Measurements from ENCODE around the gene RAB13. TPM values are rescaled to one million over a fixed set of nuclear protein-coding genes. Genes with fewer than 3 reads are reported as not detected.

RAB13 gene
- total and polyA plus RNA-seq, 2 of the 13 experiments (the other 11 are each of a cell fraction or from before 2014, with no cell fraction given): 15.9 to 24.7 TPM

- TF ChIP-seq ZNF773 (CRISPR knock-in tag; IDR thresholded peaks at IDR 0.05; ENCODE audit: borderline replicate concordance): peak; percentile 65; the same call in 1 of the 2 replicates
- peak; percentile 74 for TF ChIP-seq POGK (CRISPR knock-in tag; conservative IDR thresholded peaks at IDR 0.05)
- peak; percentile 41 for TF ChIP-seq HNRNPLL (IDR thresholded peaks at IDR 0.05; ENCODE audit: low read depth, low read length, poor library complexity, severe bottlenecking)
- TF ChIP-seq FOXA3 (CRISPR knock-in tag; IDR thresholded peaks at IDR 0.05): peak; percentile 77
- TF ChIP-seq ZNF335 (CRISPR knock-in tag; IDR thresholded peaks at IDR 0.05): 0 out of 2 replicates have a peak, but pooled peaks have one; percentile 54
- TF ChIP-seq THAP11 (CRISPR knock-in tag; IDR thresholded peaks at IDR 0.05): peak; percentile 94
- TF ChIP-seq ZNF337 (CRISPR knock-in tag; IDR thresholded peaks at IDR 0.05; ENCODE audit: borderline replicate concordance, low read depth): 0 out of 2 replicates have a peak, but pooled peaks have one; percentile 42
- peak; percentile 98 for TF ChIP-seq YY1 (IDR thresholded peaks at IDR 0.05; ENCODE audit: insufficient read depth, insufficient replicate concordance, low read depth, low read length)
- TF ChIP-seq, protein P1, sequence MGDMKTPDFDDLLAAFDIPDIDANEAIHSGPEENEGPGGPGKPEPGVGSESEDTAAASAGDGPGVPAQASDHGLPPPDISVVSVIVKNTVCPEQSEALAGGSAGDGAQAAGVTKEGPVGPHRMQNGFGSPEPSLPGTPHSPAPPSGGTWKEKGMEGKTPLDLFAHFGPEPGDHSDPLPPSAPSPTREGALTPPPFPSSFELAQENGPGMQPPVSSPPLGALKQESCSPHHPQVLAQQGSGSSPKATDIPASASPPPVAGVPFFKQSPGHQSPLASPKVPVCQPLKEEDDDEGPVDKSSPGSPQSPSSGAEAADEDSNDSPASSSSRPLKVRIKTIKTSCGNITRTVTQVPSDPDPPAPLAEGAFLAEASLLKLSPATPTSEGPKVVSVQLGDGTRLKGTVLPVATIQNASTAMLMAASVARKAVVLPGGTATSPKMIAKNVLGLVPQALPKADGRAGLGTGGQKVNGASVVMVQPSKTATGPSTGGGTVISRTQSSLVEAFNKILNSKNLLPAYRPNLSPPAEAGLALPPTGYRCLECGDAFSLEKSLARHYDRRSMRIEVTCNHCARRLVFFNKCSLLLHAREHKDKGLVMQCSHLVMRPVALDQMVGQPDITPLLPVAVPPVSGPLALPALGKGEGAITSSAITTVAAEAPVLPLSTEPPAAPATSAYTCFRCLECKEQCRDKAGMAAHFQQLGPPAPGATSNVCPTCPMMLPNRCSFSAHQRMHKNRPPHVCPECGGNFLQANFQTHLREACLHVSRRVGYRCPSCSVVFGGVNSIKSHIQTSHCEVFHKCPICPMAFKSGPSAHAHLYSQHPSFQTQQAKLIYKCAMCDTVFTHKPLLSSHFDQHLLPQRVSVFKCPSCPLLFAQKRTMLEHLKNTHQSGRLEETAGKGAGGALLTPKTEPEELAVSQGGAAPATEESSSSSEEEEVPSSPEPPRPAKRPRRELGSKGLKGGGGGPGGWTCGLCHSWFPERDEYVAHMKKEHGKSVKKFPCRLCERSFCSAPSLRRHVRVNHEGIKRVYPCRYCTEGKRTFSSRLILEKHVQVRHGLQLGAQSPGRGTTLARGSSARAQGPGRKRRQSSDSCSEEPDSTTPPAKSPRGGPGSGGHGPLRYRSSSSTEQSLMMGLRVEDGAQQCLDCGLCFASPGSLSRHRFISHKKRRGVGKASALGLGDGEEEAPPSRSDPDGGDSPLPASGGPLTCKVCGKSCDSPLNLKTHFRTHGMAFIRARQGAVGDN (CRISPR knock-in tag; IDR thresholded peaks at IDR 0.05): peak; percentile 80
- TF ChIP-seq FOXJ3 (CRISPR knock-in tag; IDR thresholded peaks at IDR 0.05; ENCODE audit: borderline replicate concordance): peak; percentile 52; the same call in 1 of the 2 replicates
- peak; percentile 47 for TF ChIP-seq SKI (IDR thresholded peaks at IDR 0.05; ENCODE audit: partially characterized antibody)
- no peak for TF ChIP-seq MTF1 (CRISPR knock-in tag; IDR thresholded peaks at IDR 0.05)
- peak; percentile 71 for TF ChIP-seq MIXL1 (CRISPR knock-in tag; IDR thresholded peaks at IDR 0.05)
- no peak for TF ChIP-seq TOPORS (CRISPR knock-in tag; IDR thresholded peaks at IDR 0.05)
- TF ChIP-seq ZNF616 (CRISPR knock-in tag; IDR thresholded peaks at IDR 0.05; ENCODE audit: low read depth): 0 out of 2 replicates have a peak, but pooled peaks have one; percentile 49
- peak; percentile 79; the same call in 1 of the 2 replicates for TF ChIP-seq ZFAT (CRISPR knock-in tag; conservative IDR thresholded peaks at IDR 0.05)
- TF ChIP-seq KDM6A (CRISPR knock-in tag; IDR thresholded peaks at IDR 0.05; ENCODE audit: low read depth): 0 out of 2 replicates have a peak, but pooled peaks have one; percentile 52
- TF ChIP-seq, protein P2, sequence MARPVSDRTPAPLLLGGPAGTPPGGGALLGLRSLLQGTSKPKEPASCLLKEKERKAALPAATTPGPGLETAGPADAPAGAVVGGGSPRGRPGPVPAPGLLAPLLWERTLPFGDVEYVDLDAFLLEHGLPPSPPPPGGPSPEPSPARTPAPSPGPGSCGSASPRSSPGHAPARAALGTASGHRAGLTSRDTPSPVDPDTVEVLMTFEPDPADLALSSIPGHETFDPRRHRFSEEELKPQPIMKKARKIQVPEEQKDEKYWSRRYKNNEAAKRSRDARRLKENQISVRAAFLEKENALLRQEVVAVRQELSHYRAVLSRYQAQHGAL (CRISPR knock-in tag; IDR thresholded peaks at IDR 0.05; ENCODE audit: not compliant biosample characterization): peak; percentile 52
- TF ChIP-seq, protein P3, sequence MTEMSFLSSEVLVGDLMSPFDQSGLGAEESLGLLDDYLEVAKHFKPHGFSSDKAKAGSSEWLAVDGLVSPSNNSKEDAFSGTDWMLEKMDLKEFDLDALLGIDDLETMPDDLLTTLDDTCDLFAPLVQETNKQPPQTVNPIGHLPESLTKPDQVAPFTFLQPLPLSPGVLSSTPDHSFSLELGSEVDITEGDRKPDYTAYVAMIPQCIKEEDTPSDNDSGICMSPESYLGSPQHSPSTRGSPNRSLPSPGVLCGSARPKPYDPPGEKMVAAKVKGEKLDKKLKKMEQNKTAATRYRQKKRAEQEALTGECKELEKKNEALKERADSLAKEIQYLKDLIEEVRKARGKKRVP (CRISPR knock-in tag; IDR thresholded peaks at IDR 0.05): peak in 1 of 2 experiments; percentile 83; a peak in 2 of 4 replicates
- TF ChIP-seq ZNF792 (CRISPR knock-in tag; IDR thresholded peaks at IDR 0.05): peak; percentile 68; the same call in 1 of the 2 replicates
- TF ChIP-seq ZFP1 (CRISPR knock-in tag; IDR thresholded peaks at IDR 0.05): peak; percentile 63; the same call in 1 of the 2 replicates
- TF ChIP-seq ZNF883 (CRISPR knock-in tag; IDR thresholded peaks at IDR 0.05; ENCODE audit: not compliant biosample characterization): peak; percentile 68
- TF ChIP-seq FOXK1 (CRISPR knock-in tag; IDR thresholded peaks at IDR 0.05; ENCODE audit: borderline replicate concordance, low read depth): peak; percentile 82; the same call in 1 of the 2 replicates
These were observed 4.5 kb upstream of the RAB13 start, which contains the start of gene RPS27 (continued) for GRCh38 chr1:153990468-153991150.
